Spleen (tissue), 11 donors: ENCODE data around the gene CSNK1G2. TPM values are rescaled to one million over a fixed set of nuclear protein-coding genes. Genes with fewer than 3 reads are reported as not detected.

ENCODE experiments used
- DNase-seq: peaks from one replicate; pipeline ENCODE4 v3.0.0-alpha.2; 2020
- H3K27ac ChIP-seq, 8 donors: fragments of 200-600 bp; sonication (generic) in 7 of 8; 1 replicate in 4 of 8; 2 replicates in 4 of 8; pipeline versions ENCODE4 v1.5.0 to v1.8.0; 2016 to 2021; ENCODE audit warnings: inconsistent platforms in 4 of 8, mild to moderate bottlenecking in 4 of 8, moderate library complexity in 1 of 8
- H3K27me3 ChIP-seq, 7 donors: fragments of 200-600 bp; sonication (generic) in 6 of 7; replicated peaks in 1 of 7; 1 replicate in 4 of 7; 2 replicates in 3 of 7; pipeline versions ENCODE4 v1.5.0 to v1.8.0; 2016 to 2021; ENCODE audit warnings: inconsistent platforms in 3 of 7, mild to moderate bottlenecking in 1 of 7
- H3K36me3 ChIP-seq, 6 donors: fragments of 200-600 bp; sonication (generic) in 5 of 6; 1 replicate in 4 of 6; 2 replicates in 2 of 6; pipeline versions ENCODE4 v1.5.0 to v1.8.0; 2016 to 2021; ENCODE audit warnings: inconsistent platforms in 2 of 6
- H3K4me1 ChIP-seq, 6 donors: fragments of 200-600 bp; sonication (generic) in 5 of 6; 1 replicate in 3 of 6; 2 replicates in 3 of 6; pipeline versions ENCODE4 v1.5.0 to v1.8.0; 2016 to 2021; ENCODE audit warnings: inconsistent platforms in 3 of 6
- H3K4me3 ChIP-seq, 8 donors: fragments of 200-600 bp; sonication (generic) in 7 of 8; 1 replicate in 4 of 8; 2 replicates in 4 of 8; pipeline versions ENCODE4 v1.5.0 to v1.8.0; 2016 to 2021; ENCODE audit warnings: inconsistent platforms in 4 of 8, mild to moderate bottlenecking in 4 of 8, moderate library complexity in 2 of 8
- H3K9me3 ChIP-seq, 8 donors: fragments of 200-600 bp; sonication (generic) in 7 of 8; 1 replicate in 4 of 8; 2 replicates in 4 of 8; pipeline versions ENCODE4 v1.5.0 to v1.8.0; 2016 to 2021; ENCODE audit warnings: inconsistent platforms in 4 of 8
- CTCF ChIP-seq, 11 experiments: fragments of 200-600 bp in 7 of 11; fragments of 450-650 bp in 4 of 11; sonication (generic) in 4 of 11; IDR thresholded peaks in 8 of 11; conservative IDR thresholded peaks in 3 of 11; 1 replicate in 7 of 11; 2 replicates in 4 of 11; pipeline versions ENCODE4 v1.4.0 to v1.8.0; 2016 to 2021; ENCODE audit warnings: antibody characterized with exemption in 11 of 11, inconsistent platforms in 4 of 11, mild to moderate bottlenecking in 1 of 11
- POLR2A ChIP-seq, 3 donors: fragments of 450-650 bp; IDR thresholded peaks; one replicate each; pipeline ENCODE4 v1.5.1; 2017; ENCODE audit warnings: antibody characterized with exemption in 3 of 3, mild to moderate bottlenecking in 1 of 3
- POLR2AphosphoS5 ChIP-seq, 3 donors: sonication (generic); formaldehyde crosslinking; IDR thresholded peaks; one replicate each; pipeline ENCODE4 v1.5.1; 2017; ENCODE audit warnings: antibody characterized with exemption in 3 of 3
- WGBS, 5 donors: extraction: QIAGEN DNeasy Blood & Tissue Kit in 3 of 5; methylation state at CpG; one replicate each; pipeline versions ENCODE4 v1.1.5 to v1.1.7; 2013 to 2018; 5-methylcytosine and 5-hydroxymethylcytosine counted together
- intact Hi-C: fragments of 100-400 bp; cut with DNase I; formaldehyde crosslinking; loops from one replicate; pipeline ENCODE4 v1.15.0; 2023; ENCODE audit warnings: low total_unique reads
- polyA plus RNA-seq, 3 donors: library from polyadenylated mRNA; stranded (reverse); fragments of 200-250 nt; gene quantifications; one replicate each; pipeline ENCODE4 v1.2.1, GENCODE V29; 2013
- total RNA-seq, 7 donors: library from RNA; depleted of rRNA in 3 of 7; stranded (reverse); fragments of >200 nt in 3 of 7; fragmentation: NEBNext Ultra II Directional in 4 of 7; extraction: Animal tissue kit (Norgen Biotek cat#: 25700) in 4 of 7; gene quantifications; one replicate each; pipeline versions ENCODE4 v1.1.0 to v1.2.1, GENCODE V29; 2016 to 2021
- donor health status: healthy with polysubstance abuse.
- donor health status: DM: no; HTN: no; CAD: no; lungs with moderate emphysema.
- donor health status: DM: no; HTN: no; CAD: no.
- donor health status: Bipolar disorder and iron deficiency.
- donor health status: healthy.
- donor health status: DM: no; HTN: no; CAD: no.
- donor health status: DM: yes; HTN: yes; CAD: no.

The CSNK1G2 gene
- total and polyA plus RNA-seq, 10 donors, result 52.5 to 120 (median 93.8) TPM

GRCh38 chr19:1912760-1913505, 28.0 kb upstream of the CSNK1G2 start:
- WGBS, 5 donors, result 96 to 98% (median 98%) methylated on average over 65 to 77 of the region's 77 CpGs
- intact Hi-C loops, result no loop called here

GRCh38 chr19:1913781-1914577, 27.0 kb upstream of the CSNK1G2 start:
- Histone ChIP-seq H3K4me1 (peaks cover 2 to 47% (median 13%) of the 10 kb centered on the region in 6 donors), H3K4me3 (no peak overlapping the region), H3K36me3 (peaks cover 0 to 83% (median 46%) of the 10 kb centered on the region in 6 donors), H3K27me3 (no peaks in the 10 kb centered on the region), H3K9me3 (no peaks in the 10 kb centered on the region), H3K27ac (no peak overlapping the region)
- 85 to 90% (median 85%) methylated on average over 12 to 23 of the region's 23 CpGs for WGBS, 5 donors
- intact Hi-C loops, result no loop called here
- DNase-seq, result no peak
- TF ChIP-seq POLR2AphosphoS5 (IDR thresholded peaks at IDR 0.05), result peak in 1 of 3 donors; percentile 6
- no peak for TF ChIP-seq POLR2A (IDR thresholded peaks at IDR 0.05)
- TF ChIP-seq CTCF (IDR thresholded peaks at IDR 0.05 in 8 of 11, conservative IDR thresholded peaks at IDR 0.05 in 3 of 11), result no peak

More at GRCh38 chr19:1912760-1913505, 28.0 kb upstream of the CSNK1G2 start:
- Histone ChIP-seq H3K4me3 (no peak overlapping the region), H3K36me3 (peaks cover 0 to 83% (median 36%) of the 10 kb centered on the region in 6 donors), H3K27me3 (no peaks in the 10 kb centered on the region), H3K27ac (no peak overlapping the region), H3K9me3 (no peaks in the 10 kb centered on the region), H3K4me1 (peaks cover 12 to 57% (median 24%) of the 10 kb centered on the region in 6 donors)
- TF ChIP-seq POLR2AphosphoS5 (IDR thresholded peaks at IDR 0.05) (peak in 2 of 3 donors; percentile 11 to 14), CTCF (IDR thresholded peaks at IDR 0.05 in 8 of 11, conservative IDR thresholded peaks at IDR 0.05 in 3 of 11) (no peak)
- no peak for DNase-seq

- DNase-seq, result no peak
- WGBS, 5 donors, result 88 to 97% (median 94%) methylated on average over 11 to 23 of the region's 23 CpGs
- no peak overlapping the region for H3K4me3 ChIP-seq
- no peak for TF ChIP-seq POLR2A (IDR thresholded peaks at IDR 0.05)
- TF ChIP-seq POLR2AphosphoS5 (IDR thresholded peaks at IDR 0.05), result no peak
- no peak for TF ChIP-seq CTCF (IDR thresholded peaks at IDR 0.05 in 8 of 11, conservative IDR thresholded peaks at IDR 0.05 in 3 of 11)
- peaks cover 0 to 83% (median 55%) of the 10 kb centered on the region in 6 donors for H3K36me3 ChIP-seq
- H3K27ac ChIP-seq, result no peak overlapping the region
- intact Hi-C loops, result no loop called here
- H3K27me3 ChIP-seq, result no peaks in the 10 kb centered on the region
- H3K4me1 ChIP-seq, result peaks cover 0 to 38% (median 4%) of the 10 kb centered on the region in 6 donors
- H3K9me3 ChIP-seq, result no peaks in the 10 kb centered on the region
Measured at GRCh38 chr19:1914826-1915341, 26.1 kb upstream of the CSNK1G2 start.
